SU-DHL-6 (cell line): ENCODE measurements around the gene ATP5IF1.

Experiments used
- EZH2phosphoT487 ChIP-seq: fragments of 200-600 bp; sonication (generic), shearing (Covaris generic); conservative IDR thresholded peaks from 2 replicates; pipeline ENCODE4 v1.6.1; 2018; ENCODE audit warnings: mild to moderate bottlenecking, antibody characterized with exemption, low read length, moderate library complexity, mixed read lengths
- TF ChIP-seq, protein P1 (sequence below): fragments of 200-600 bp; sonication (generic); IDR thresholded peaks from one replicate; pipeline ENCODE4 v1.5.1; 2017; ENCODE audit warnings: antibody characterized with exemption, mild to moderate bottlenecking, low read length, moderate library complexity; ENCODE audit not compliant: insufficient read depth, poor library complexity, severe bottlenecking

DNA sequence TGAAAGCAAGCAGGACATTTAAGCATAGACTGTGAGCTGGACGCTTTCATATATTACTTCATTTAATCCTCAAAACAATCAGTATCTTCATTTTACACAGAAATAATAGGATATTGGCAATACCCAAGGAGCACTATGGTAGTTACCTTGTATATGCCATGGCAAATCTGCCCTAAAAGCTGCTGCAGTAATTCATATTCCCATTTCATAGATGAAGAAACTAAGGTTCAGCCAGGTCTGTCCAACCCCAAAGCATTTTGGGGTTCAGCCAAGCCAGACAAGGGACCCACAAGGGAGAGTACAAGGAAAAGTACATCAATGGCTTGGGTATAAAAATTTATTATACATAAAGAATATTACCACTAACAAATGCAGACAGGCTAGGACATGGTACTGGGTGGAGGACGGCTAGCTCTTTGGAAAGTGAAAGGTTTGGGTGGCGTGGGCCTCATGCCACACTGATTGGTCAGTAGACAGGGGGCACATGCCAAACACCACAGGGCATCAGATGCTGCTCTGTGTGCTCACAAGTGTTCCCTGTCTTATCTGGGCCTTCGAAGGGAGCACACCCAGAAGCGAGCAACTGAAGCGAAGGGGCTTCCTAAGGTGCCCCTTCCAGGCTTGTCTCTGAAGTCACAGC is 35.6 kb upstream of the ATP5IF1 start:
- TF ChIP-seq, protein P1, sequence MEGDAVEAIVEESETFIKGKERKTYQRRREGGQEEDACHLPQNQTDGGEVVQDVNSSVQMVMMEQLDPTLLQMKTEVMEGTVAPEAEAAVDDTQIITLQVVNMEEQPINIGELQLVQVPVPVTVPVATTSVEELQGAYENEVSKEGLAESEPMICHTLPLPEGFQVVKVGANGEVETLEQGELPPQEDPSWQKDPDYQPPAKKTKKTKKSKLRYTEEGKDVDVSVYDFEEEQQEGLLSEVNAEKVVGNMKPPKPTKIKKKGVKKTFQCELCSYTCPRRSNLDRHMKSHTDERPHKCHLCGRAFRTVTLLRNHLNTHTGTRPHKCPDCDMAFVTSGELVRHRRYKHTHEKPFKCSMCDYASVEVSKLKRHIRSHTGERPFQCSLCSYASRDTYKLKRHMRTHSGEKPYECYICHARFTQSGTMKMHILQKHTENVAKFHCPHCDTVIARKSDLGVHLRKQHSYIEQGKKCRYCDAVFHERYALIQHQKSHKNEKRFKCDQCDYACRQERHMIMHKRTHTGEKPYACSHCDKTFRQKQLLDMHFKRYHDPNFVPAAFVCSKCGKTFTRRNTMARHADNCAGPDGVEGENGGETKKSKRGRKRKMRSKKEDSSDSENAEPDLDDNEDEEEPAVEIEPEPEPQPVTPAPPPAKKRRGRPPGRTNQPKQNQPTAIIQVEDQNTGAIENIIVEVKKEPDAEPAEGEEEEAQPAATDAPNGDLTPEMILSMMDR = no peak
- TF ChIP-seq EZH2phosphoT487 = no peak
